ENCODE data around the gene CXCR1. TPM values are rescaled to one million over a fixed set of nuclear protein-coding genes. Genes with fewer than 3 reads are reported as not detected.

Gene CXCR1
- total RNA-seq, 2 experiments from 2014 or later = not detected

- H2AFZ ChIP-seq (ENCODE audit: low read length) = no peak overlapping the region
- CTCF ChIA-PET (ENCODE audit: unreplicated experiment) = no interaction called here
Observed at GRCh38 chr2:218130822-218131221, 35.9 kb downstream of the CXCR1 start.

GRCh38 chr2:218130377-218130776 lies 36.4 kb downstream of the CXCR1 start:
- no TSS peak for BruUV-seq (replicated peaks)

More at GRCh38 chr2:218130822-218131221, 35.9 kb downstream of the CXCR1 start:
- H3K4me3 ChIP-seq (ENCODE audit: low read depth, low read length, poor library complexity, severe bottlenecking) = no peak overlapping the region
- H3K4me2 ChIP-seq (ENCODE audit: low read length) = no peak overlapping the region
- no peak for TF ChIP-seq EZH2phosphoT487 (IDR thresholded peaks at IDR 0.05; ENCODE audit: borderline replicate concordance, low read depth, low read length)
- TF ChIP-seq CTCF (conservative IDR thresholded peaks at IDR 0.05; ENCODE audit: low read length) = no peak
- H3K79me2 ChIP-seq (ENCODE audit: insufficient read depth, low read depth, low read length) = no peaks in the 10 kb centered on the region
- POLR2A ChIA-PET = interaction anchor here (0.6 to 1.3 kb wide), 2 partner anchors 15 to 300 kb away, joined by 3 to 5 read pairs; no protein-coding TSS in a partner anchor
- no peaks in the 10 kb centered on the region for H3K36me3 ChIP-seq (ENCODE audit: insufficient read depth, low read length)
- intact Hi-C loops (cut with micrococcal nuclease; ENCODE audit: unreplicated experiment) = no loop called here
- no peaks in the 10 kb centered on the region for H3K4me1 ChIP-seq (ENCODE audit: insufficient read depth, low read length, poor library complexity, severe bottlenecking)
- no peaks in the 10 kb centered on the region for H4K20me1 ChIP-seq (ENCODE audit: insufficient read depth, low read length)
- no TSS peak for BruUV-seq (replicated peaks)
- no peaks in the 10 kb centered on the region for H3K9me2 ChIP-seq (ENCODE audit: insufficient read depth, low read length)
- no peak for DNase-seq (ENCODE audit: low spot score)
- H3K9me3 ChIP-seq (ENCODE audit: low read length) = no peaks in the 10 kb centered on the region
- no peak overlapping the region for H3K27ac ChIP-seq (ENCODE audit: low read depth, low read length, poor library complexity, severe bottlenecking)

More at GRCh38 chr2:218130377-218130776, 36.4 kb downstream of the CXCR1 start:
- H2AFZ ChIP-seq (ENCODE audit: low read length) = no peak overlapping the region
- no peaks in the 10 kb centered on the region for H3K36me3 ChIP-seq (ENCODE audit: insufficient read depth, low read length)
- CTCF ChIA-PET (ENCODE audit: unreplicated experiment) = no interaction called here
- no peaks in the 10 kb centered on the region for H3K9me2 ChIP-seq (ENCODE audit: insufficient read depth, low read length)
- H4K20me1 ChIP-seq (ENCODE audit: insufficient read depth, low read length) = no peaks in the 10 kb centered on the region
- DNase-seq (ENCODE audit: low spot score) = no peak
- TF ChIP-seq EZH2phosphoT487 (IDR thresholded peaks at IDR 0.05; ENCODE audit: borderline replicate concordance, low read depth, low read length) (no peak), CTCF (conservative IDR thresholded peaks at IDR 0.05; ENCODE audit: low read length) (no peak)
- no peaks in the 10 kb centered on the region for H3K9me3 ChIP-seq (ENCODE audit: low read length)
- H3K4me1 ChIP-seq (ENCODE audit: insufficient read depth, low read length, poor library complexity, severe bottlenecking) = no peaks in the 10 kb centered on the region
- H3K4me3 ChIP-seq (ENCODE audit: low read depth, low read length, poor library complexity, severe bottlenecking) = no peak overlapping the region
- H3K79me2 ChIP-seq (ENCODE audit: insufficient read depth, low read depth, low read length) = no peaks in the 10 kb centered on the region
- no peak overlapping the region for H3K4me2 ChIP-seq (ENCODE audit: low read length)
- intact Hi-C loops (cut with micrococcal nuclease; ENCODE audit: unreplicated experiment) = no loop called here
- POLR2A ChIA-PET = interaction anchor here (0.6 kb wide), 1 partner anchor 301 kb away, joined by 5 read pairs; no protein-coding TSS in a partner anchor
- H3K27ac ChIP-seq (ENCODE audit: low read depth, low read length, poor library complexity, severe bottlenecking) = no peak overlapping the region
